HG03139 (cell line): Measurements from ENCODE around the gene TOPAZ1.

Experiments
- ATAC-seq: cut with Tn5 transposase; IDR thresholded peaks from one replicate; pipeline ENCODE4 v1.9.1; 2021; ENCODE audit not compliant: unreplicated experiment

Gene TOPAZ1

DNA sequence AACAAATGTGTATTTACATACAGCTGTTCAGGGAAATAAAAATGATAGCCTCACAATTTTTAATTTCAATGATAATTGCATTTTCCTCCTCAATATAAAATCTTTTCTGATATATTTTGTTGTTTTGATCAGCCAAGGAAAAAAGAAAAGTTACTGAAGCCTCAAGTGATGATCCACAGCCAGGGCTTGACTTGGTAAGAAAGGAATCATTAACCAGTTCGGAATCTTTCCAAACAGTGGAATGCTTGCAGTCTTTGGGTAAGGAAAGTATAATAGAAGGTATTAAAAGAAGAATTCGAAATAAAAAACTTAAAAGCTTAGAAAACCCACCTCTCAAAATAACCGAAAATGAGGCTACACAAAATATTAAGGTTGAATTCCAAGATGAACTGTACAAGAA is 1.0 kb downstream of the TOPAZ1 start:
- ATAC-seq: no peak

DNA sequence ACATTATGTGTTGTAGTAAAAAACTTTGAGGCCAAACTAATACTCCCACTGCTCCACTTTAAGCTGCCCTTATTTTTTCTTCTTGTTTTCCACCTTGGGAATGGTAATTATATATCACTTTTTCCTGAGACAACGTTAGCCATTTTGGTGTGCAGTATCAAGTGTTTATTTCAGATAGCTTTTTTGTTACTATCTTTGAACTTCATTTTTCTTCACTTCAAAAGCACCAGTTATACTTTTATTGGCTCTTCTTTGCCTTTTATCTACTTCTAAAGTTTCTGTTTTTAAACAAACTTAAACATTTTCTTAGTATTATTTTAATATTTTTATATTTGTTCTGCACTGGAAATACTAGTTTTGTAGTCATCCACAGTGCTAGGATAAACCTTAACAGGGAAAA is 6.5 kb downstream of the TOPAZ1 start:
- no peak for ATAC-seq

DNA sequence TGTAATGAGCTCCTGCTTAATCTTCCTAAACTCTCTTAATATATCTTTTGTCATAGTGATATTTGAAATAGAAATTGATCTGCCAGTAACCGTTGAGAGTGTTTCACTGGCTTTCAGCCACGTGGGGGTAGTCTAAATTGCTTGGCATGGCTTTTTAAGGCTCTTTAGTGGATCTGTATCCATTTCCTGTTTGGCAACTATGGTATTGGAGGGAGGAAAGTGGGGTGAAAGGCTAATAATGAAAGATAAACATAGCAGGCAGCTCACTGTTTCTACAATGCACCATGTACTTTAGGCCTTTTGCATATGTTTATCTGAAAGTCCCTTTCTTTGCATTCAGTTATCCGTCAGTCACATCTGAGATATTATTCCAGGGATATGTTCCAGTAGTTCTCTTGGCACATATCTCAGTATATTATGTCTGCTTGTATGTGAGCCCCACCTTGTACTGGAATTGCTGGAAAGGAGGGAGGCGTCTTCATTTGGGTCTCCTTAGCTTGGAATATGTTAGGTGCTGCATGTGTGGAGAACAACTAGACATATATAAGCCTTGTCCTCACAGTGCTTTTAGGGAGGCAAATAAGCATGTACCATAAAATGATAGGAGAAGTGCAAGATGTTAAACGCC is 10.8 kb downstream of the TOPAZ1 start:
- no peak for ATAC-seq

DNA sequence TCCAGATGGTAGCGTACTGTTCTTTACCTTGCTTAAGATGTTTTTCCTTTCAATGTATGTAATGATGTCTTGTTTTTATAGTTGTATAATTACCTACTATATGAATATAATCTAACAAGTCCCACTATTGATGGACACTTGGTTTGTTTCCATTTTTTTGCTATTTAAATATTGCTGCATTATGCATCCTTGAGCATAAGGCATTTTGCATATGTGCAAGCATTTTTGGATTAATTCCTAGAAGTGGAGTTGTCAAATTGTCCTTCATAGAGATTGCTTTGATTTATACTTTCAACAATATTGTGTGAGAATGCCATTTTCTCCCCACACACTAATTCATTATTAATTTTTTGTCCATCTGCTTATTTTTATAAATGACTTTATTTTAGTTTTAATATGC is 17.7 kb downstream of the TOPAZ1 start:
- ATAC-seq: no peak

DNA sequence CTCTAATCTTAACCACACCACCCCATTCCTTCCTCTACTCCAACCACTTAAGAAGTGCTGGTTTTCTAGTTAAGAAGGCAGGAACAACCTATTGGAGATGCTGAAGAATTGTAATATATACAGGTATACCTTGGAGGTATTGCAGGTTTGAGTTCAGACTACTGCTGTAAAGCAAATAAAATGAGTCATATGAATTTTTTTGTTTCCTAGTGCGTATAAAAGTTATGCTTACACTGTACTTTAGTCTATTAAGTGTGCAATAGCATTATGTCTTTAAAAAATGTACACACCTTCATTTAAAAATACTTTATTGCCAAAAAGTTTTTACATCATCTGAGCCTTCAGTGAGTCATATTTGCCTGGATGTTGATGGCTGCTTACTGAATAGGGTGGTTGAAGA is 22.5 kb downstream of the TOPAZ1 start:
- no peak for ATAC-seq

DNA sequence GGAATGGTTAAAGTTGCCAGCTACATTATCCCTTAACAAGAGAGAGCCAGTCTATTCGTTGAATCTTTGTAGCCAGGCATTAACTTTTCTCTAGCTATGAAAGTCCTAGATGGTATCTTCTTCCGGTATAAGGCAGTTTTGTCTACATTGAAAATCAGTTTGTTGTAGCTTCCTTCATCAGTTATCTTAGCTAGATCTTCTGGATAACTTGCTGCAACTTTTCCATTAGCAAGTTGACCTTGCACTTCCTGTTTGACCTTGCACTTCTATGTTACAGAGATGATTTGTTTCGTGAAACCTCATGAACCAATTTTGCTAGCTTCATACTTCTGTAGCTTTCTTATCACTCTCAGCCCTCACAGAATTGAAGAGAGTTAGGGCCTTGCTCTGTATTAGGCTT is 24.1 kb downstream of the TOPAZ1 start:
- ATAC-seq: no peak

DNA sequence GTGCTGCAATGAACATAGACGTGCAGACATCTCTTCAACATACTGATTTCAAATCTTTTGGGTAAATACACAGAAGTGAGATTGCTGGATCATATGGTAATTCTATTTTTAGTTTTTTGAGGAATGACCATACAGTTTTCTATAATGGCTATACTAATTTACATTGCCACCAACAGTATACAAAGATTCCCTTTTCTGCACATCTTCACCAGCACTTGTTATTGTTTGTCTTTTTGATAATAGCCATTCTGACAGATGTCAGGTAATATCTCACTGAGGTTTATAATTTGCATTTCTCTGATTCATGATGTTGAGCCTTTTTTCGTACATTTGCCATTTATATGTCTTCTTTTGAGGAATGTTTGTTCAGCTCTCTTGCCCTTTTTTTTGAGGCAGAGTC is 30.5 kb downstream of the TOPAZ1 start:
- no peak for ATAC-seq

DNA sequence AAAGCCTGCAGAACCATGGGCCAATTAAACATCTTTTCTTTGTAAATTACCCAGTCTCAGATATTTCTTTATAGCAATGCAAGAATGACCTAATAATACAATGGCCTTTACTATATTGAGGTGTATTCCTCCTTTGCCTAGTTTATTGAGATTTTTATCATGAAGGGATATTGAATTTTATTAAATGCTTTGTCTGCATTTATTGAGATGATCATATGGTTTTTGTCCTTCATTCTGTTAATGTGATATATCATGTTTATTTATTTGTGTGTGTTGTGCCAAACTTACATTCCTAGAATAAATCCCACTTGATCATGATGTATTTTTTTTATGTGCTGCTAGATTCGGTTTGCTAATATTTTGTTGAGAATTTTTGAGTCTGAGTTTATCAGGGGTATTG is 36.2 kb downstream of the TOPAZ1 start:
- ATAC-seq: no peak

DNA sequence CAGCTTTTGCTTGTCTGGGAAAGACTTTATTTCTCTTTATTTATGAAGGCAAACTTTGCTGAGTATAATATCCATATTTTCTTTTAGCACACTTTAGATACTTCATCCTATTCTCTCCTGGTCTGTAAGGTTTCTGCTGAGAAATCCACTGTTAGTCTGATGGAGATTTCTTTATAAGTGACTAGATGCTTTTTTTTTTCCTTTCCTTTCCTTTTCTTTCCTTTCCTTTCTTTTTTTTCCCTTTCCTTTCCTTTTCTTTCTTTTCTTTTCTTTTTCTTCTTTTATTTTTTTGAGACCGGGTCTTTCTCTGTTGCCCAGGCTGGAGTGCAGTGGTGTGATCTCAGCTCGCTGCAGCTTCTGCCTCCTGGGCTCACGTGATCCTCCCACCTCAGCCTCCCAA is 38.4 kb downstream of the TOPAZ1 start:
- ATAC-seq: no peak

DNA sequence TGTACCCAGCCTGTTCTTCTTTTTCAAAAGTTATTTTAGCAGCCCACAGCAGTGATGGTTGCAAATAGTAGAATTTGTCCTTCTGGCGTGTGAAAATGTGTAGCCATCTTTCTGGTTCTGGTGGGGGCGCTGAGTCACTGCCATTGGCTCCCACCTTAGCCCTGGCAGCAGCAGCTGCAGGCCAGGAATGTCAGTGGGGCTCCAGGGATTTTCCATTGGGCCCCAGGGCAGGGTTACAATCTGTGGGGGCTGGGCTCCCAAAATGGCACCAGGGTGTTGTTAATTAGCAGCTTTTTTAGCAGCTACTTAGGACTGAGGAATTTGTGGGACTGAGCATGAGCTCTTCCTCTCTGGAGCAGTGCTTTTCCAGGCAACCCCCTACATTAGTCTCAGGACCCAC is 38.9 kb downstream of the TOPAZ1 start:
- no peak for ATAC-seq

DNA sequence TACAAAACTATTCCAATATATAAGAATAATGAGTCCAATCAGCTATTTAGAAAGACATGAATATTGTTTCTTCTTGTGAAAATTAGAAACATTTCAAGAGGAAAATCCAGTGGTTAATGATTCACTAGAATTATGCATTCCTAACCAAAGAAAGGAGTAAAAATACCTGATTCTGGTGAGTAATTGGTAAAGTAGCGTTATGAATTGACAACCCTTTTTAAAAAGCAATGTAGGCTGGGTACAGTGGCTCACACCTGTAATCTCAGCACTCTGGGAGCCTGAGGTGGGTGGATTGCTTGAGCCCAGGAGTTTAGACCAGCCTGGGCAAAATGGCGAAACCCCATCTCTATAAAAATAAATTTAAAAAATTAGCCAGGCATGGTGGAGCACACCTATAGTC is 43.3 kb downstream of the TOPAZ1 start:
- ATAC-seq: no peak

DNA sequence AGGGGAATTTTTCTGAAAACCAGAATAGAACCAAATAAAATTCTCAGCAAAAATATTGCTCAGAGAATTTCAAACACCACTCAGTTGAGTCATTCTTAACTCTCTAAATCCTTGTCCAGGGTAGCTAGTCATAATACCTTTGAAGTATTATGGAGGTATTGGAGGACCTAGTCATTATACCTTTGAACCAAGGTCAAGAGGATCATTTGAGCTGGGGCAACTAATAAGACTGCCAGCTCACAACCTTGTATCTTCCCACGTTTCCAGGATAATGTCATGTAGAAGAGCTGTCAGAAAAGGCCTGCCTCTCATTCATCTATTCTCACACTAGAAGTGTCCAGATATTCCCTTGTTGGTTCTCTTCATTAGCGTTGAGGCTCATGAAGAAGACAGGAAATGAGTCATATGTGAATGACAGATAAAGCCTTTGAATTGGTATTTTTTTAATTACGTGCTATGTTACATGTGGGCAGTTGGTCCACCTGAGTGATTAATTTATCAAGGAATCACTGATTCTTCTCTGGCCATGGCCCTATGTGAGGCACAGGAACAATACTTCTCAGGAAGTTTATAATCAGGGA is 48.3 kb downstream of the TOPAZ1 start:
- no peak for ATAC-seq

DNA sequence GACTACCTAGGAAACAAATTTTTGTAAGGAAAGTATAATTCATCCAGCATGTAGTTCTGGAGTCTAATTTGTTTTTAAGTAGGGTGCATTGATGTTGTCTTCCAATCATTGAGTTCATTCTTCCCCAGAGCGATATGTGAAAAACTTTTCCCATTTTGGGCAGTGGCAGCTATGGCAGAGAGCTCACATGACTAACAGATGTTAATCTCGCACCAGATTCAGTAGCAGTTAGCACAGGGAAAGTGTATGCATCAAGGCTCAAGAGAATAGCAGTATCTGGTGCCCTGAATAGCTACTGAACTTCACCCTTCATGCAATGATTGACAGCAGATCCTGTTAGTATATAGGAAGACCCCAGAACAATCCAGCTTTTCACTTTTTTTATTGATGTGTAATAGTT is 50.6 kb downstream of the TOPAZ1 start:
- ATAC-seq: no peak

DNA sequence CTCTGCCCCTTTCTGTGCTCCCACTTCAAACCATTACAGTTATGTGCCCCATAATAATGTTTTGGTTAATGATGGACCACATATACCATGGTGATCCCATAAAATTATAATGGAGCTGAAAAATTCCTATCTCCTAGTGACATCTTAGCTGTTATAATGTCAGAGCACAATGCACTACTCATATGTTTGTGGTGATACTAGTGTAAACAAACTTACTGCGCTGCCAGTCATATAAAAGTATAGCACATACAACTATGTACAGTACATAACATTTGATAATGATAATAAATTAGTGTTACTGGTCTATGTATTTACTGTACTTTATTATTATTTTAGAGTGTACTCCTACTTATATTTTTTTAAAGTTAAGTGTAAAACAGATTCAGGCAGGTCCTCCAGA is 51.3 kb downstream of the TOPAZ1 start:
- no peak for ATAC-seq

DNA sequence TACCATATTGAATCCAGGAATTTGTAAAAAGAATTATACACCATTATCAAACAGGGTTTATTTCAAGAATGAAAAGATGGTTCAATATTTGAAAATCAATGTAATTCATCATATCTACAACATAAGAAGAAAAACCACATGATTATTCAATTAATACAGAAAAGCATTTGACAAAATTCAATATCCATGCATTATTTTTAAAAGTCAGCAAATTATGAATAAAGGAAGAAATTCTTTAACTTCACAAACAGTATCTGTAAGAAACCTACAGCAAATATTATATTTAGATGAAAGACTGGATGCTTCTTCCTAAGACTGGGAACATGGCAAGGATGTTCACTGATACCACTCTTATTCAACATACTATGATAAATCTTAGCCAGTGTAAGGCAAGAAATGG is 55.6 kb downstream of the TOPAZ1 start:
- ATAC-seq: no peak

DNA sequence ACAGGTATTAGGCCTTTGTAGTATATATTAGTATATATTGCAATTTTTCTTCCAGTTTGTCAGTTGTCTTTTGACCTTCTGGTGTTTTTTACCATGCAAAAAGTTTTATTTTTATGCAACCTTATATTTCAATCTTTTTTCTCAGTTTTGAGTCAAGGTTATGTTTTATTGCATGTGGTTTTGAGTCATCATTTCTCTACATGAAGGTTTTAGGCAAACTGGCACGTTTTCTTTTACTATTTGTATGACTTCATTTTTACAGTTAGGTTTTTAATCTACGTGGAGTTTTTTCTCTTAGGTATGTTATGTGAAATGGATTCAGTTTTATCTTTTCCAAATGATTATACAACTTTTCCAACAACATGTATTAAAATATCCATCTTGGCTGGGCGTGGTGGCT is 60.1 kb downstream of the TOPAZ1 start:
- ATAC-seq: no peak

DNA sequence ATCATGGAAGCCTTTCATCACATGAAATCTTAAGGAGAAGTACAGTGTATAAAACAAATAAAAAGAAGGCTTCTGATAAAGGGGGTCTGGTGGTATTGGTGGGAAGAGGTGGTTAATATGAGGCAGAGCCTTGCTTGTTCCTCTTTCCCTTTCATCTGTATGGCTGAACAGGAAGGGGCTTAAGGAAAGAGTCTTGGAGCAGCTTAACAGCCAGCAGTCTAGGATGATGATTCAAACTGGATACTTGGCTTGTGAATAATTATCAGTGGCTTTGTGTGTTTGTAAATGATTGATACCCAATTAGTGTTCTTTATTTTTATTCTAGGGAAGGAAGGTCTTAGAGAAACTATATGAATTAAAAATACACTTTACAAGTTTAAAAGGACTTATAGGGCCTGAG is 67.8 kb downstream of the TOPAZ1 start:
- ATAC-seq: no peak

DNA sequence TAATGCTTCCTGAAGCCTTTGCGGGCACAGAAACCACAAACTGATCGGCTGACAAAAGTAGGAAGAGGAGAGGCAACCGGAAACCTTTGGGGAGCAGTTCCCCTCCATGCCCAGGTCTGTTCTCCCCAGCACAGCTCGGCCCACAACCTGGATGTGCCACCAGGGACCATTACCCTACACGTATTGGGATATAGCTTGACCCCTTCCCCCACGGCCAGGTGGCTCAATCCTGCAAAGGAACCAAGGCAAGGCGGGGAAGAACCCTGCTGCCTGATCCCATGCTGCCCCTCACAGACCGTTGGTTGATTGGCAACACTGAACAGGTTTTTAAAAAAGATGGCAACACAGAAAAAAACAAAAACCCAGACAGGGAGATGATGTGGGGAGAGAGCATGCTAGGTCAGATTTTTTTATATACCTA is 77.2 kb downstream of the TOPAZ1 start:
- no peak for ATAC-seq

DNA sequence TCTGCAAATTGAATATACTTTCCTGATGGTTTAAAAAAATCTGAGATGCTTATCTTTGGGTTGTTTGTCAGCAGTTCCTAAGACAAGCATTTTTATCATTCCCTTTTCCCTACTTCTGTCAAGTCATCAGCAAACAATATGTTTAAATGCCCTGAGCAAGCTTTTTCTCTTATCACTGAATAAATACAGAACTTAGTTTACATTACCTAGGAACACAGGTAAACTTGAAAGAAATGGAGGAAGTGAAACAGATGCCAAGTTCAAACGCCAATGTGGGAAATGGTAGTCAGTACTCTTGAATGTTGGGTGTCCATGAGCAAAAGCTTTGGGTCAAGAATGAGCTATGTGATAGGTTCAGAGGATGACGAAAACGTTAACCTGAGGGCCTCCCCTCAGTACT is 79.6 kb downstream of the TOPAZ1 start:
- ATAC-seq: no peak

DNA sequence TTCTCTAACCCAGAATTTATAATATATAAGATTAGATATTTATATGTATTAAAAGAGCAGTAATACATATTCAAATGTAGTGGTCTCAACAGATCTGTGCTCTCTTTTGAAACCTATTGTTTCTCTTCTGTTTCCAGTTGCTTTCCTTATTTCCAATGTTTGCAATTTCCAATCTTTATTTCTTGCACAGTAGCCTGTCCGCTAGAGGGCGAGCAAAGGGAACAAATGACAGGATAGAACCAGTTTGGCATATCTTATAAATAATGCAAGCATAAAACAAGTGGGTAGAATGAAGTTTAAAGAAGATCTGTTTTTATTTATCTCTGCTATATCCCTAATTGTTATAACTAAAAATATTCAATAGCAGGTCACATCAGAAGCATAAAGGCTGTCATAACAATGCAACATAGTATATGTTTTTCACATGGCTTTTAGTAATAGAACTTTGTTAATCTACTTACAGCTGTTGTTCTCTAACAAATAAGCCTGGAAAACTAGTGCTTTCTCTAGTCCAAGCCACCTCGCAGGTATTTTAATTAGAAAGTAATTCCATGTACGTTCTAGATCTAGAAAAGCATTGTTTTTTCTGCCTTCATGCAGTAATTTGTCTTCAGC is 81.8 kb downstream of the TOPAZ1 start:
- no peak for ATAC-seq

DNA sequence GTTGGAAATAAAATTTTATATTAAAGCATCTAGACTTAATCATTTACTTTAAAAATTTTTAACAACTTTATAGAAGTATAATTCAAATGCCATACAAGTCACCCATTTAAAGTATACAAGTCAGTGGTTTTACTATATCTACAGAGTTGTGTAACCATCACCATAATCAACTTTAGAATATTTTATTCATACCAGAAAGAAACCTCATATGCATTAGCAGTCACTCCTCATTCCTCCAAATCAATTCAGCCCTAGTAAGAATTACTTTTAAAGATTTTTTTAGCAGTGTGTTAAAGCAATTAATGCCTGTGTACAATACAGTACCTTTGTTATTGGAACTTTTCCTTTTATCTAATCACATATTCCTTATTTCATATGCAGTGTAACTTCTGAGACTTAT is 82.9 kb downstream of the TOPAZ1 start:
- no peak for ATAC-seq

DNA sequence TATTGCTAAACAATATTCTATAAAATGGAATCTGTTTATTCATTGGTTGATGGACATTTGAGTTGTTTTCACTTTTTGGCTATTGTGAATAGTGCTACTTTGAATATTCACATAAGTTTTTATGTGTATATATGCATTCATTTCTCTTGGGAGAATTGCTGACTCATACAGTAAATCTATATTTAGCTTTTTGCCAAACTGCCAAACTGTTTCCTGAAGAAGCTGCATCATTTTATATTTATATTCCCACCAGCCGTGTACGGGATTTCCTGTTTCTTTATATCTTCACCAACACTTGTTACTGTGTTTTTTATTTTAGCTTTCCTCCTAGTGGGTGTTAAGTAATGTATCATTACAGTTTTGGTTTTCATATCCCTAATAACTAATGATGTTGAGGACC is 84.3 kb downstream of the TOPAZ1 start:
- no peak for ATAC-seq

DNA sequence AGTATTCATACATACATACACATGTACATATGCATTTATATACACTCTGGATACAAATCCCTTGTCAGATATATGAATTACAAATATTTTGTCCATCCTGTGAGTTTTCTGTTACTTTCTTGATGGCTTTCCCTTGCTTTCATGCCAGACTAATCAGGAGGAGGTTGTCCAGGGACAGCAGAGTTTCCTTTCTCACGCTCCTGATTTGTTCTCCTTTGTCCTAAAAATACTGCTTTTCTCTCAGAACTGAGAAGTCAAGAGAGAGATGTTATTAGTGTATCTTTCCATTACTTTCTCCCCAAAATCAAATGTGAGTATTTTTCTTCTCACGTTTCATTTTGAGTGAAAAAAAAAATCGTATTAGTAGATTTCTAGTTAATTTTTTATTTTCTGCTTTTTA is 84.8 kb downstream of the TOPAZ1 start:
- ATAC-seq: no peak
